Fibroblast of skin of abdomen (primary cell): ENCODE measurements around the gene PAX6.
"Not testable (repeated sequence)": the region's sequence is repeated elsewhere in the genome, so short reads cannot be mapped to it uniquely, and the experiment has no call there.

Experiments
- DNase-seq: peaks from one replicate; pipeline ENCODE4 v3.0.0-alpha.2; 2013

Gene PAX6

GRCh38 chr11:31763296-31763695 lies 47.8 kb downstream of the PAX6 start:
- DNase-seq, result no peak

DNA sequence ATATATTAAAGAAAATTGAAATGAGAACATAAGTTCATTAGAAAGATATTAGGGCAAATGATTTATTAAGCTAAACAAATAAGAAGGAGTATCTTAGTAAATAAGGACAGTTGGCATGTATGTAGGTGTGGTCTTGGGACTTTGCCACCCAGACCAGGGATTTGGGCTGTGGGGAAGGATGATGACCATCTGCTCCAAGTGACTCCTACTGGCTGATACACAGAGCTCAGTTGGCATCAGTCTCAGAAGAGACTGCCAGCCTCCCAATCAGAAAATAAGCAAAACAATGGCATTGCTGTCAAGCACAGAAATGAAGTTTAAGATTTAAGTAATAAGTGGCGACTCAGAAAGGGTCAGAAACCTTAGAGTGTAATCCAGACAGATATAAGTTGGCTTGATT lies 49.5 kb downstream of the PAX6 start:
- no peak for DNase-seq

- no peak for DNase-seq
Observed at GRCh38 chr11:31757260-31757835, 53.8 kb downstream of the PAX6 start.

GRCh38 chr11:31747581-31747980 lies 63.5 kb downstream of the PAX6 start:
- no peak for DNase-seq

- not testable (repeated sequence) for DNase-seq
Observed at GRCh38 chr11:31740731-31741368, 70.3 kb downstream of the PAX6 start.

DNA sequence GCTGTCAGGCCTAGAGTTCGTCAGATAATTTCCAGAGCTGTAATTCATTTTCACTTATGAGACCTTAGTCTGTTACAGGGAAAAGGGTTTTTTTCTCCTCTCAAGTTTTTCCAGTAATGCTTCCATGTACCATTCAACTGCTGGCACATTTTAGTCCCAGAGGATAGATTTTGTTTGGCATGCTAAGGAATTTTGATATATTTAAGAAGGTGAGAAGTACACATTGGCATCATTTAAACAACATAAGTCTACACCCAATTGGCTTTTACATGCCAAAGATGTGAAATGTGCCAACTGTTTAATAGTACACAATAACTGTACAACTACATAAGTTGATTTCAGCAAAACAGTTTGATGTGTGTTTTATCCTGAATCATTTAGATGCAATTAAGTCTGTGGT lies 71.0 kb downstream of the PAX6 start:
- no peak for DNase-seq
